HG03457 (cell line): Measurements from ENCODE around the gene C12orf42.

Experiments used
- ATAC-seq: cut with Tn5 transposase; IDR thresholded peaks from one replicate; pipeline ENCODE4 v1.9.1; 2021; ENCODE audit warnings: moderate number of reproducible peaks; ENCODE audit not compliant: unreplicated experiment

The C12orf42 gene

DNA sequence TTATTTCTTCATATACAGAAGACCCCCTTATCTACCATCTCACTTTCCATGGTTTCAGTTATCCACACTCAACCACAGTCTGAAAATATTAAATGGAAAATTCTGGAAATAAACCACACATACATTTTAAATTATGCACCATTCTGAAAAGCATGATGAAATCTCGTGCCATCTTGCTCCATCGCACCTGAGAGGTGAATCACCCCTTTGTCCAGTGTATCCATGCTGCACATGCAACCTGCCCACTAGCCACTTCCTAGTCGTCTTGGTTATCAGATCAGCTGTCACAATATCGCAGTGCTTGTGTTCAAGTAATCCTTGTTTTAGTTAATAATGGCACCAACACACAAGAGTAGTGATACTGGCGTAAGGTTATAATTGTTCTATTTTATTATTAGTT, 145.7 kb downstream of the C12orf42 start:
- ATAC-seq, result no peak

- ATAC-seq, result no peak
Observed at GRCh38 chr12:103348935-103349334, 146.8 kb downstream of the C12orf42 start.

DNA sequence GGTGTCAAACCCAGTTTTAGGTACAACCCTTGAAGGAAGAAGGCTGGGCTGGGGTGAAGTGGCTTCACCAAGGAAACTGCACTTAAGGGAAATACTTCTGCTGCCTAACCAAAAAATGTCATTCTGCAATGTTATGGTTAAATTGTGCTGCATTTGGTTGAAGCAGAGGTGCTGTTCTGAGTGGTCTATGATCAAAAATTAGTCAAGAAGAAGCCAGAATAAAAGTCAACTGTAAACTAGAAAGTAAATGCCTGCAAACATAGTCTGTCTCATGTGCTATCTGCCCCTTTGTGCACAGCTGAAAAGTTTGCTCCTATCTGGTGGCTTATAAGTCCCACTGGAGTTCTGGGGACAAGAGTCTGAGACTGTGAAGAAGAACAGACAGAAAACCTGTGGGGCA, 158.8 kb downstream of the C12orf42 start:
- no peak for ATAC-seq

DNA sequence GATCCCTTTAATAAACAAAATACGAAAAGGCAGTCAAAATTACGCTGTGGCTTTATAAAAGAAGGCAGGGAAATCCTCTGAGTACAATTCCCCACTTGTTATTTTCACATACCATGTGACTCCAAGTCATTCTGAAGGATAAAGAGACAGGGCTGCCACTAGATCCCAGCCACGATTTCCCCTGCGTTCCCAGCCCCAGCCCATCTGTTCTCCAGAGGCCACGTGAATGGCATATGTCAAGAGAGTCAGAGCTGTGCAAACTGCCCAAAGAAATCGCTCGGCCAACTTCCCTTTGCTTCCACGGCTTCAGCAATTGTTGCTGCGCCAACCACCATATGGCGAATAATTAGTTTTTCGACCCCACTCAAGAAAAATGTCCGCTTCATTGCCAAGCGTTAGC, 161.3 kb downstream of the C12orf42 start:
- ATAC-seq, result no peak

GRCh38 chr12:103333676-103334075, 162.1 kb downstream of the C12orf42 start:
- ATAC-seq, result no peak

- no peak for ATAC-seq
Observed at GRCh38 chr12:103331643-103332042, 164.1 kb downstream of the C12orf42 start.

DNA sequence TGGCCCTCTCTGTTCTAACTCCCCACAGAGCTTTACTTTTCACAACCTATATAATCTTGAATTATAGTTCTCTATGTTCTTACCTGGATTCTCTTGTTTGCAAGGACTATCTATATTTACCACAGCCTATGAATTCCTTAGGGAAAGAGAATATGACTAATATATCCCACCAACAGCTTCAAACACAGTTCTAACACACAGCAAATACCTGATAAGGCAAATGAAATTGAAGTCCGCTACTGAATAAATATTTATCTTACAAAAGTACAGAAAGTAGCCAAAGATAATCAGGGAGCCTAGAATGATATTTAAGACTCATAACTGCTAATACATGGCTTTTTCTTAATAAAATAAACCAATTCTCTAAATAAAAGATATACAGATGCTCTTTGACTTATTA, 165.1 kb downstream of the C12orf42 start:
- no peak for ATAC-seq

- no peak for ATAC-seq
Observed at GRCh38 chr12:103327676-103328075, 168.1 kb downstream of the C12orf42 start.

DNA sequence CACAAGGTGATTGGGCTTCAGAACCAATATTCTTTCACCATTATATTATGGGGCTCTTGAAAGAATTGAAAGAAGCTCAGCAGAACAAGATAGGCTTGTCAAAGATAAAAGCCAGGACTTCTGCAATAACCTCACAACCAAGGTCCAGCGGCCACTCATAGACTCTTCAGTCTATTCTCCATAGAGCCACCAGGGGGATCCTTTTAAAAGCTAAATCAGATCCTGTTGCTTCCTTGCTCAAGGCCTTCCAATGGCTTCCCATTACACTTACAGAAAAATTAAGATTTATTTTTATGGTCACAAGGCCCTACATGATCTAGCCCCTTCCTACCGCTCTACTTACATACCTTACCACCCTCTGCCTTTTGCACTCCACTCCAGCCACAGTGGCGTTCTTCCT, 169.6 kb downstream of the C12orf42 start:
- no peak for ATAC-seq

DNA sequence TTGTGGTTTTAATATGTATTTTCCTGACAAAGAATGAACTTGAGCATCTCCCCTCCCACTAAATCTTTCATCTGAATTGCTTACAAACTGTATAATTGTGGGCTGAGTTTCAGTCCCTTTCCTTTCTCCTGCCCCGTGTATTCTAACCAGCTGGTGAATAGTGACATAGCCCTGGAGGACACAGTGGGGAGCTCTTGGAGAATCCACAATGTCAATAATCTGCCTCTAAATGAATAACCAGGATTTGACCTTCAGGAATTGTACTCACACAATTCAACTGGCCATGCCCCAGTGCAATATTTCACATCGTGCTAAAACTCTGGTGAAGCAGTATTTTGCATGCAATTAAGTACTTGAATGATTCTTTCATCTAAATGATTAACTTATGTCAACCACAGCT, 177.2 kb downstream of the C12orf42 start:
- no peak for ATAC-seq

DNA sequence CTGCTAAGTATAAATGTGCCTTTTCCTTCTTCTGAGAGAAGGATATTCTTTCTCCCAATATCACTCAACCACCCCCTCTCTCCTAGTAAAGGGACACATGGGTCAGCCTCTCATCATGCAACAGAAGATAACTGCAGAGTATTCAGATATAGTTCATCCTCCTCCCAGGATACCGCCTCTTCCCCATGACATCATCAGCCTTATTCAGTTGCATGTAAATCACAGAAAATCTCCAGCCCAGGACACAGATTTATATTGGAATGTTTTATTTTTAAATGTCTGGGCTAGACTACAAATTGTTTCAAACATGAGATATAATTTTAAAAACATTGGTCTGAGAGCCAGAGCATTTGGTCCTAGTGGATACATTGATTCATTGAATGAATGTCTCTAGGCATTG, 178.5 kb downstream of the C12orf42 start:
- no peak for ATAC-seq

DNA sequence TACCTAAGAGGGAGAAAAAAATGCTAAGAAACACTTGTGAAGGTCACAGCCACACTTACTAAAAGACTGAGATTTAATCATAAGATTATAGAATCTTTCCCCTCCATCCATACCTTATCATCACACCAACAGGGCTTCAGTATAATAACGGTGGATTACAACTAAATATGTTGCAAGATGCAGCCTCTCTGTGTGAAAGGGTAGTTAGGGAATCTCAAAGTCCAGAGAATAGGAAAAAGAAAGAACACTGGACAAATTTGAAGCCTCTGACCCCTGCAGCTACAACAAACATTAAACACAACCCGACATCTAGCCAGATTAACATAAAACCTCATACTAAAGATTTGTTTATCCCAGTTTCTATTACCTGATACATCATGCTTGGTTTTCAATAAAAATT, 181.0 kb downstream of the C12orf42 start:
- no peak for ATAC-seq

- ATAC-seq, result no peak
Observed at GRCh38 chr12:103313894-103314293, 181.9 kb downstream of the C12orf42 start.

DNA sequence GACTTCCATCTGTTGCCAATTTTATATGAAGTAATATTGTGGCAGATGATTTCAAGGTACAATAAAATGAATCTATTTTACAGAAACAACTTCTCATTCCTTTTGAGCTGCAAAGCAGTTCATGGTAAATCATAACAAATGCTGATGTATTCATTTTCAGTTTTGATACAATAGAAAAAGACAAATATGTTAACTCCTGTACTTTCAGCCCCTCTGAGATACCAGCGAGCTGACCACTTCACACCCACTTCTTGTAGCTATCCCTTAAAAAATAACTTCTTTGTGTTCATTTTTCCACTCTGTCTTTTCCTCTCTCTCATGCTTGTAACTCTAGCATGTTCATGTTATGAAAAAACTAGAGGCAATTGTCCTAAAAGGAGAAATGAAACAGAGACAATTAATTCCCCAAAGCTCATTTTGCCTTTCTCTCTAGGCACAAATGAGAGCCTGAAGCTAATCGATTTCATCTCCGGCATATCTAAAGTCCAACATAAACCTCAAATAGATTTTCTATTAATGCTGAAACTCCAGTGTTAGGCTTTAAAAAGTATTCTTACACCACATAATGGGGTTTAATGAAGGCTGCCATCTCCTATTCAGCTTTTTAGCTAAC, 182.9 kb downstream of the C12orf42 start:
- ATAC-seq, result no peak

- ATAC-seq, result no peak
Observed at GRCh38 chr12:103310546-103311270, 185.1 kb downstream of the C12orf42 start.

DNA sequence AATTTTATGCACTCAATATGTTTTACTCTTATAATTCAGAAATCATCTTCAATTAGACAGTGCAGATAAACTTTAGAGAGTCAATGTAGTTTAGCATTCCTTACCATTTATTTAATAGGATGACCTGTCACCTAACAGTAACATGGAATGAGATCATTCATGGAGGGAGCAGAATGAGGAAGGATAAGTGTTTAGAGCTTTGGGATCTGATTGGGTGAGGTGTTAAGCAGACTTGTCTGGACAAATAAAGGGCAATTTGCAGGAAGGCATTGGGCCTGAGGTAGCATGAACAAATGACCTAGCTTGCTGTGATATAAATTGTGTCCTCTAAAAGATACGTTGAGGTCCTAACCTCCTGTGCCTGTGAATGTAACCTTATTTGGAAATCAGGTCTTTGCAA, 187.4 kb downstream of the C12orf42 start:
- no peak for ATAC-seq

DNA sequence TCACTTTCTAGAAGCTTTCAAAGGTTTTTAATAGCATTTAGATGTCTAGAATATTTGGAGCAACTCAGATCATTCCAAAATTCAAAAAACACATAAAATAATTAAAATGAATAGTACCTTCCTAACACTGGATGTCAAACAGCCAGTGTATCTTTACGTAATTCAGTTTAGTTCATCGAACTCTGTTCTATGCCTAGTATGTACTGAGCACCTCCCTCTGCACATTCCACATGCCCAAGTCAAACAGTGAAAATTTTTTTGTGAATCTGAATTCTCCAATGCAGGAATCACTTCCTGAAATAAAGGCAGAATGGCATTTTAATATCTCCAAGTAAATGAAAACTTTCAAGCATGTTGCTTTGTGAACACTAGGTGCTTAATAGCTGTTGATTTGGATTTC, 192.3 kb downstream of the C12orf42 start:
- ATAC-seq, result no peak

DNA sequence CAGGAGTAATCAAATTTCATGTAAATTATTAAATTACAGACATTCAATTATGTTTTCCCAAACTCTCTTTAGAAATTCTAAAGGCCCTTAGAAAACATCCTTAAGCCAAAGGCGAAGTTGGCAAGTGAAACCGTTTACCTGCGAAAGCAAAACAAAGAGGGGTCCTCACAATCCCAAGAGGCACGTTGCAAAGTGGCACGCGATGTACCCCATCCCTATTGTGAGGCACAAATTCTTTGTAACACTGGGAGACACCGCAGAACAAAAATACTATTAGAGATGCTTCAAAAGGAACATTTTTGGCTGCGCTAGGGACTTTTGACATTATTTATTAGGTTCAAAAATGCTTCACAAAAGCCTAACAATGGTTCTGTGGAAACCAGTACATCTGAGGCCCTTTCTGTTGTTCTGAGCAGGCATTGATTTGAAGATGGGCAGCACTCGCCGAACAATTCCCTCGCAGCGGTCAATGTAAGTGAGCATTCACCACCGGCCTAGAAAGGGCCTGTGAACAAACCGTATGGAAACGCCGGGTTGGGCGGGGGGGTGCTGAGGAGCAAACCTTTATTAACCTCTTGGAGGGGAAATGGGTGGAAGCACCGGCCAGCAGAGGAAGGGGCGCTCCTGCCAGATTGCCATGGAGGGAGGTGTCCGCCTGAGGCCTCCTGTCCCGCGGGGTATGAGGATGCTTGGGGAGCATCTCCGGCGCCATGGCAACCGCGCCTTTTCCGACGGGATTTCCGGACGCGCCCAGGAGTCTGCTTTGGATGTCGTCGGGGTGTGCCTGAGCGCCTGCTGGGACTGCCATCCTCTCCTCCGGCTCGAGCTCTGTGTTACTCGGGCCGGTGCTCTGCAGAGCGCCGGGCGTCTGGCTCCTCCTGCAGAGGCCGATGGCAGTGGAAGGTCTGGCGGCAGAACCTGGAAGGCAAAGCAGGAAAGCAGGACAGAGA, 193.9 kb downstream of the C12orf42 start:
- ATAC-seq, result no peak

DNA sequence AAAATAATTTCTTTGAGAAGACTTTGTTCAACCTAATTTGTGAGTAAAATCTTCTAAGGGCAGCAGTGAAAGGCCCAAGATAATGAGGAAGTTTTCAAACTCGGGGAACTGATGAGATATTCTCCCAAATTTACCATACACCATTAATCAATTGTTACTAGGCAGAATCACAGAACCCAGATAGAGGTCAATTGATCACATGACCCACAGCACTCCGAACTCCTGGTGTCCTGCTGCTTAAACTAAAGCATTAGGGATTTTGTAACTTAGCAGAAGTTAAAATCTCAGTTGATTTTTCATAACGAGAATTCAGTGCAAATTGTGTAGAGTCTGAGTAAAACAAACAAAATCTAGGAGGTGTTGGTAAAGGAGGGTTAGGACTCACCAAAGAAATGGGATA, 207.8 kb downstream of the C12orf42 start:
- ATAC-seq, result no peak

- no peak for ATAC-seq
Observed at GRCh38 chr12:103282124-103282523, 213.6 kb downstream of the C12orf42 start.

- peak; percentile 90 for ATAC-seq
Observed at GRCh38 chr12:103279444-103279843, 216.3 kb downstream of the C12orf42 start.

GRCh38 chr12:103278329-103278728, 217.4 kb downstream of the C12orf42 start:
- ATAC-seq, result no peak
